DOHH2 (cell line): ENCODE data around the gene CLCA4.

ENCODE experiments used
- CTCF ChIP-seq: fragments of 200-600 bp; sonication (generic); IDR thresholded peaks from one replicate; pipeline ENCODE4 v1.5.1; 2014; ENCODE audit warnings: antibody characterized with exemption, mild to moderate bottlenecking, low read depth, low read length; ENCODE audit not compliant: poor library complexity, severe bottlenecking
- EZH2phosphoT487 ChIP-seq: fragments of 200-600 bp; sonication (generic); IDR thresholded peaks from 2 replicates; pipeline ENCODE4 v1.6.1; 2017; ENCODE audit warnings: borderline replicate concordance, mild to moderate bottlenecking, antibody characterized with exemption, low read length, moderate library complexity, mixed read lengths

- TF ChIP-seq CTCF (no peak), EZH2phosphoT487 (no peak)
Measured at GRCh38 chr1:86500714-86501113, 46.2 kb upstream of the CLCA4 start.
